HL-60/S4 (cell line): ENCODE data around the gene DIAPH1.

Experiments used
- in situ Hi-C: fragments of 300-500 bp; cut with MboI; formaldehyde crosslinking; loops from 2 replicates; pipeline ENCODE4 v1.14.3; 2022; ENCODE audit warnings: low sequenced_read_pairs

DIAPH1 gene

DNA sequence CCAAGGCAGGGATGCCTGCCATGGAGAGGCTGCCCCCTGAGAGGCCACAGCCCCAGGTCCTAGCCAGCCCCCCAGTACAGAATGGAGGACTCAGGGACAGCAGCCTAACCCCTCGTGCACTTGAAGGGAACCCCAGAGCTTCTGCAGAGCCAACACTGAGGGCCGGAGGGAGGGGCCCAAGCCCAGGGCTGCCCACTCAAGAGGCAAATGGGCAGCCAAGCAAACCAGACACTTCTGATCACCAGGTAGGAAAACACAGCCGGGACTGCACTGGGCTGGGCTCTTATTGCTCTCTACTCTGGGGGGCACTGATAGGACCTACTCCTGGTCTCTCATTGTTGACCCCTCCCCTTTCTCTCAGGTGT, 21.2 kb upstream of the DIAPH1 start:
- in situ Hi-C loops = no loop called here

DNA sequence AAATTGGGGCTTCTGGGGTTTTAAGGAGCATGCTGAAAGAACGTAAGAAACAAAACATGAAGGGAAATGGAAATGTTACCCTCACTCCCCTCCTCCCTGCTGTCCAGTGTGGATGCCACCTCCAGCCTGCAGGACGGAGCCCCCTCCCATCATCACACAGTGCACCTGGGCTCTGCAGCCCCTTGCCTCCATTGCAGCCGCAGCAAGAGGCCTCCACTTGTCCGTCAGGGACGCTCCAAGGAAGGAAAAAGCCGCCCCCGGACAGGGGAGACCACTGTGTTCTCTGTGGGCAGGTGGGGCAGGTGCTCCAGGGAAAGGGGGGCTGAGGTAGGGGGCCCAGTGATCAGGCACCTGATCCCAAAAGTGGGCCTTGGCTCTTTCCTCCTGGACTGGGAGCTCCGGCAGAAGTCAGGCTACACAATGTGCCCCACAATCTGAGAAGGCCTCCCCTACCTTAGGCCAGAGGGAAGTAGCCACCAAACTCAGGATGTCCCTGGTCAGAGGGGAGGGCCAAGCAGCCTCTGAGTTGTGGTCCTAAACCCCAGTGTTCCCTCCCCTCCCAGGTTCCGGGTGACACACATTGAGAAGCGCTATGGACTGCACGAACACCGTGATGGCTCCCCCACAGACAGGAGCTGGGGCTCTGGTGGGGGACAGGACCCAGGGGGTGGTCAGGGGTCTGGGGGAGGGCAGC, 20.7 kb upstream of the DIAPH1 start:
- in situ Hi-C loops = no loop called here

DNA sequence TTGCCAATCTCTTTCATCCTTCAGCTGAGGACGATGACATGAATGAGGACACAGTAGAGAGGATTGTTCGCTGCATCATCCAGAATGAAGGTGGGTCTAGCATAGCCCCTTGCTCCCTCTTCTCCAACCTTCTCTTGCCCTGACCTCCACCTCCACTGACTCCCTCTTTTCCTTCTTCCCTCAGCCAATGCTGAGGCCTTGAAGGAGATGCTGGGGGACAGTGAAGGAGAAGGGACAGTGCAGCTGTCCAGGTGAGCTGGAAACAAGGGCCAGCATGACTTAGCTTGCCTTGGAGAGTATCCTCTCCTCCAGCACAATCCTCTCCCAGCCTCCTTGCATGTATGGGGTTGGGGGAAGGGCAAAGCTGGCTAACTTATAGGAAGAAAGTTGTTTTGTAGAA, 20.0 kb upstream of the DIAPH1 start:
- in situ Hi-C loops = no loop called here

DNA sequence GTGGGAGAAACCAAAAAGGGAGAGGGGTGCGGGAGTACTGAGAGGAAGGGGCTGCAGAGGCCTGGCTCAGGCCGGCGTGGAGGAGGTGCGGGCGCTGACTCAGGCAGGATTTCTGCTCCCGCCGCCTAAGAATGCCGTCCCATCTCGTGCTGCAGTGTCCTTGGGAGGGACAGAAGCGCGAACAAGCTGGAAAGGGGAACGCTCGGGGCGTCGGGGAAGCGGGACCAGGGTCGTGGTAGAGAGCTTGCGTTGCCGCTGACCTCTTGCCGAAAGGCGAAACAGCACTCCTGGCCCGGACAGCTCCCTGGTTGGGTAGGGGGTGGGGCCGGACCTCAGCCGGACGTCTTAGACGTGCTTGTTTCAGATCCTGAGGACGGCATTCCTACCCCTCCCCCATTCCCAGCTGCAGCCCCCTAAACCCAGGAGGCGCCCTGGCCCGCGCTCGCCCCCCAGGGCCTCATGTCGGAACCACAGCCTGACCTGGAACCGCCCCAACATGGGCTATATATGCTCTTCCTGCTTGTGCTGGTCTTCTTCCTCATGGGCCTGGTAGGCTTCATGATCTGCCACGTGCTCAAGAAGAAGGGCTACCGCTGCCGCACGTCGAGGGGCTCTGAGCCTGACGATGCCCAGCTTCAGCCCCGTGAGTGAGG, 19.1 kb upstream of the DIAPH1 start:
- in situ Hi-C loops = no loop called here

DNA sequence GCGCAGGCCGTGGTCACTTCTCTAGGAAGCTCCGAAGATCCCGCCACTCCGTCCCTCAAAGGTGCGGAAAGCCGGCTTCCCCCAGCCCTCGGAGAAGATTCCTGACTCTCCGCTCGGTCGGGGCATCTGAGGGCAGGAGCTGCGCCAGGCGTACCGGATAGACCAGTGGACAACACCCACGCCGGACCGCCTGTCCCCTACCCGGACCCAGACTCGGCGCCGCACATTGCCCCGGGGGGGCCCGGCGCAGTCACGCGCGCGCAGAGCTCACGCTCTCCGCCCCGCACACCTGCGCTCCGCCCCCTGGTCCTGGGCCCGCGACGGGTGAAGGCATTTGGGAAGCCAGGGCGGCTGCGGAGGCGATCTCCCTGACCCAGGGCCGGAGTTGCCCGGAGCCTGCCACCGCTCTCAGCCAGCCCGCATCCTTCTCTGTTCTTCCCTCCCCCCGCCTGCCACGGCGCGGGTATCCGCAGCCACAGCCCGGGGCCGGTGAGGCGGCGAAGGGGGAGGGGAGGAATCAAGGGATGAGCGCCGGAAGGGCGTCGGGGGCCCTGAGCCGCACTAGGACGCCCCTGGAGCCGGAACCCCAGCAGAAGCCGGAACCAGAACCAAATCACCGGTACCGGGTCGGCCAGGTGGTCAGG, 18.4 kb upstream of the DIAPH1 start:
- in situ Hi-C loops = no loop called here

DNA sequence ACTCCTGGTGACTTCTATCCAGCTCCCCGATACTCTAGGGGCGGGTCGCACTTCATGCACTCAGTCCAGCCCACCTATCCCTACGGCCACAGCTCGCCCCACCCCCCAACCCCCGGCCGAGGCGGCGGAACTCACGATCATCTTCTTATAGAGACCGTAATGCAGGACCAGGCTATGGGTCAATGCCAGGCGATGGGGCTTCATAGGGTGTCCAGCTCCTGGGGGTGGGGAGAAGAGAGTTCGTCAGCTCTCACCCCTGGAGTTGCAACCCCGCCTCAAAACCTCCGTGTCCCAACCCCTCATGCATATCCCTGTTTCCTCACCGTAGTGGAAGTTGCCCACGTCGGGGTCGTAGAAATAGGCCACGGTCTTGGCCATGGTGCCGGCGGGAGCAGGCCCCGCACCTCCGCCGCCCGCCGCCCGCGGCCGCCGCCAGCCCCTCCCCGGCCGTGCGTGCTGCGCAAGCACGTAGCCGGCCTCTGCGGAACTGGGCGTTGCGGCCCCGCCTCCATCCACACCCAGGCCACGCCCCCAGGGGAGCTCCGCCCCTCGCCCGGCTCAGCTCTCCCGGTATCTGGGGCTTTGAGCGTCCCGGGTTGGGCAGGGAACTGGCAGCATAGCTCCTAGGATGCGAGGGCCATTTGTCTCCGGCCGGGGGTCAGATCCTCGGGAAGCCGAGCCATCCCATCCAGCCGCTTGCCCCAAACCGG, 17.8 kb upstream of the DIAPH1 start, which contains the start of the genes HDAC3 and RELL2:
Gene HDAC3 (minus strand): TSS at position 437 of the 710 bp plus-strand sequence. CDS start 59 bp downstream, at position 378.
Gene RELL2 (plus strand): TSS at position 585 of the 710 bp plus-strand sequence. CDS start 1,229 bp downstream, outside the sequence.
- in situ Hi-C loops = no loop called here

DNA sequence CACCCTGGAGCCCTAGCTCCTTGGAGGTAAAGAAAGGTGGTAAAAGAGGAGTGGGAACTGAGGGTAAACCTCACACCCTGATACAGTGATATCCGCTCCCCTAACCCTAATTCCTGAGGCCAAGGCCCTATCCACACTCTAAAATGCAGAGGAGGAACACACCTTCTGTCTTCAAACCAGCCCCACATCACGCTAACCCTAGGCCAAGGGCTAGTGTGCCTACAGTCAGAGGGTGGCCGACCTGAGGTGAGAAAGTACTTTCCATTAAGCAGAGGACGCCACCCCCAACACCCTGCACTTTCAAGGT, 17.3 kb upstream of the DIAPH1 start:
- in situ Hi-C loops = no loop called here

DNA sequence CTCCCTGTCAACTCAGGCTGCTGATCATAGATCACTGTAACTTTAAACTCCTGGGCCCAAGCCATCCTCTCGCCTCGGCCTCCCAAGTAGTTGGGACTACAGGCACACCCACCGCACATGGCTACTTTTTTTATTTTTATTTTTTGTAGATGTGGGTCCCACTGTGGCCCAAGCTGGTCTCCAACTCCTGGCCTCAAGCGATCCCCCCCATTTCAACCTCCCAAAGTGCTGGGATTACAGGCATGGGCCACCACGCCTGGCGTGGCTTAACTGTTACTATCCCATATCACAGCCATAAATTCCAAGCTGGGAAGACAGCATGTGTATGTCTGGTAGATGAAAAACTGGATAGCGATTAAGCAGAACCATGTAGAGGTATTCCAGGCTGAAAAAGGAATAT, 16.8 kb upstream of the DIAPH1 start:
- in situ Hi-C loops = no loop called here

DNA sequence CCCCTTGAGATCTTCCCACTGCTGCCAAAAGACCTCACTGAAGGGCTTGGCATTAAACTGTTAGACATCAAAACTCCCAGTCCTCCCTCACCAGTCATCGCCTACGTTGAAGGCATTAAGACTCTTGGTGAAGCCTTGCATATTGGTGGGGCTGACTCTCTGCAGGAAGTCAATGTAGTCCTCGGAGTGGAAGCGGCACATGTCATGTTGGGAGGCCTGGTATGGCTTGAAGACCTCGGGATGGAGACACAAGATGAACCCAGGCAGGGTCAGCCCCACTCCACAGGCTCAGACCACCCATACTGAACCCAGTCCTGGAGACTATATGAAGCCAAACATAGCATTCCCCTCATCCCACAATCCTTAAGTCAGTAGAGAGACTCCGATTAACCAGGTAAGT, 15.9 kb upstream of the DIAPH1 start:
- in situ Hi-C loops = no loop called here

DNA sequence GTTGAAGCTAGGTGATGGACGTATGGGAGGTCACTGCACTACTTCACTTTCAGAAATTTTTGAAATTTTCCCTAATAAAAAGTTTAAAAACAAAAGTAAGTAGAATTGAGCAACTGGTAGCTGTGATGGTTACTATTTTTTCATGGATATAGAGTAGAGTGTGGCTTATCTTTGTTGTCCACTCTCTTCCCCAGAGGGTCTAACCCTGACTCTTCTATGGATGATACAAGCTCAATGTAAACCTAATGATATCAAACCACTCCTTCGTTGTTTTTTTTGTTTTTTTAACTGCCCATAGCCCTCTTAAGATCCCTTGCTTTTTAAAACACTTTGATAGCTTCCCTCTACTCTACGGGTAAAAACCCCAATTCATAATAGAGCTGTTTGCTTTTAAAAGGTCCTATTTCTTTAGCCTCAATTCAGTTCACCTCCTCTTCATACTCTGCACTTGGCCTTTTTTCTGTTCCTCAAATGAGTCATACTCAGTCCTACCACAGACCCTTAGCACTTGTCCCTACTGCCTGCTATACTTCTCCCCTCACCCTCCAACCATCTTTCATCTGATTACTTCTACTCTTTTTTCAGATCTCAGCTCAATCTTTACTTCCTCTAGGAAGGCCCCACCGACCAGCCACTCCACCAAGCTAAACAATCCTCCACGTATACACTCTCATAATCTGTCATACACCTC, 15.2 kb upstream of the DIAPH1 start:
- in situ Hi-C loops = no loop called here

DNA sequence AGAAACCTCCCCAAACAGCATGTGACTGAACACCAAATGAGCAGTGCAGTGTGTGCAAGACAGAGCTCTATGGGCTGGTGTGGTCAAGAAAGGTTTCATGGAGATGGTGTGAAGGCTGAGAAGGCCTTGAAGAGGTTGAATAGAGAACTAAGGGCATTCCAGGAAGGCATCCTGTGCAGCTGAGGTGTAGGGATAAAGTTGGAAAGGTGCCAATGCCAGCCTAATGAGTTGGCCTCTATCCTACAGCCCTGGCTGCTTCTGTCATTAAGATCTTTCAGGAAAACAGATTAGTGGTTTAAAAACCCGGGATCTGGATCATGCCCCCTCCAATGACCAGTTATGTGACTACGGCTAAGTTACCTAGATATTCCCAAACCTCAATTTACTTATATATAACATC, 13.8 kb upstream of the DIAPH1 start:
- in situ Hi-C loops = no loop called here

DNA sequence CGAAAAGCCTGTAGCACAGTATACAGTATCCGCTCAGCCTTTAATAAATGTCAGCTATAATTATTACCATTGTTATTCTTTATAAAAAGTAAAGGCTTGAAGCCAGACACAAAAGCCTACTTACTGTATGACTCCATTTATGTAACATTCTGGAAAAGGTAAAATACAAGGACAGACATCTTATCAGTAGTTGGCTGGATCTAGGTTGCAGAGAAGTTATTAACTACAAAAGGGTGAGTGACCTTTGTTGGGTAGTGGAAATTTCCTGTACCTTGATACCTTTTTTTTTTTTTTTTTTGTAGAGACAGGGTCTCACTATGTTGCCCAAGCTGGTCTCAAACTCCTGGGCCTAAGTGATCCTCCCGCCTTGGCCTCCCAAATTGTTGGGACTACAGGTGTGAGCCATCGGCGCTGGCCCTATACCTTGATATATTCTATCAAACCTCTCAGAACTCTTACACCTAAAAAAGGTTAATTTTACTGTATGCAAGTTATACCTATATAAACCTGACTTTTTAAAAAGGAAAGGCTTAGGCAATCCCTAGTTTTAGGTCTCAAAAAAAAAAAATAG, 11.9 kb upstream of the DIAPH1 start:
- in situ Hi-C loops = no loop called here

DNA sequence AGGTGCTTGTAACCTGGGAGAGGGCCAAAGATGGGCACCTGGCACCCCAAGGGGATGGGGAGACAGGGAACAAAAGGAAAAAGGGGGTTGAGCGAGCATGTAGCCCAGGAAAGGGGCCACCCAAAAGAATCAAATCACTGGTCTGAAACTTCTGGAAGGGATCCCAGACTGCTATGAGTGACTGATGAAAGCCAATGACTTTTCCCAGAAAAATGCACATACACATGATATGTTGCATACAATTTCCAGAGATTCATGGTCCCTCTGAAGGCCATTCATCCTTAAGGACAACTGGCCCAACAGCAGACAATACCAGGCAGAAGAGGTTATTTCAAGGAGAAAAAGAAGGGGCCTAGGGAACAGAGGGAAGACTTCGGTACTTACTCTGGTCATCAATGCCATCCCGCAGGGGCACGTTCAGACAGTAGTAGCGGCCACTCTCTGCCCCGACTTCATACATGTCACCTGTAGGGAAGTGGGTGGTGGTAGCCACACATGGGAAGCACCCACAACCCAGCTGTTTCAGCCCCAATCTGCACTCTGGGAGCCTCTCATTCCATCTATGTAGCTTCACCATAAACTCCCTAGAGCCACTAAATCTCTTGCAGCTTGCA, 9.5 kb upstream of the DIAPH1 start:
- in situ Hi-C loops = loop anchor here (5.0 kb wide), 1 partner anchor 41 kb away; no protein-coding TSS in a partner anchor

DNA sequence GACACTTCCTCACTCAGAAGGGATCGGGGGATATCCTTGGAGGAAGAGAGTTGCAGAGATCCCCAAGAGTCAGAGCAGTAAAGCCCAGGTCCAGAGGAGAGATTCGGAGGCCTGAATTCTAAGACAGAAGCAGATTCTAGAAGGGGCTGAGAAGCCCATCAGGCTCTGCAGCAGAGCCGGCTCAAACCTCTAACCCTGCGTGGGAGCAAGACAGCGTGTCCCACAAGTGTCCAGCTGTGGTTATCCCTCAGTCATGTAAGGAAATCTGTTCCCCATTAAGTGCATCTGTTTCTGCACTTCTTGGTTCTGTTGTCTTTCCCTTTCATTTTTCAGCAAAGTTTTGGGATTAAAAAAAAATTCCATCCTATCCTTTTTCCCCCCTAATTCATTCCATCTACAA, 4.8 kb upstream of the DIAPH1 start:
- in situ Hi-C loops = loop anchor here (25.0 kb wide), 2 partner anchors 936 to 1061 kb away; partner anchors contain the start of genes APBB3, HARS1, HARS2 and SLC35A4

DNA sequence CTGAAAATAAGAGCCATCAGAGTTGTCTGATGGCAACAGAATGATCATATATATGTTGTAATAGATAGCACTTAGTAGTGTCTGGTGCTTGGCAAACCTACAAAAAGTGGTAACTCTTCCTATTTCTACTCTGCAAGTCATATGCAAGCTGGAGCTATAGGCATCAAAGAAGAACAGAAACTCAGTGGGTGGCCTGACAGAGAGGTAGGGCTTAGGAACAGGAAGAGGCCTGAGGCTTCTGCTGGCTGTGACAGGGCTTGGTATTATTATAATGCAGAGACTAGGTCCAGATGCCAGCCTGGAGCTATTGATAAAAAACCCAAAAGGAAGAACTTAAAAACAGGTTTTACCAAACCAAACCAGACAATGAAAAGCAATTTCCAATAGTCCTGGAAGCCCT, 4.4 kb upstream of the DIAPH1 start:
- in situ Hi-C loops = loop anchor here (25.0 kb wide), 2 partner anchors 936 to 1061 kb away; partner anchors contain the start of genes APBB3, HARS1, HARS2 and SLC35A4

DNA sequence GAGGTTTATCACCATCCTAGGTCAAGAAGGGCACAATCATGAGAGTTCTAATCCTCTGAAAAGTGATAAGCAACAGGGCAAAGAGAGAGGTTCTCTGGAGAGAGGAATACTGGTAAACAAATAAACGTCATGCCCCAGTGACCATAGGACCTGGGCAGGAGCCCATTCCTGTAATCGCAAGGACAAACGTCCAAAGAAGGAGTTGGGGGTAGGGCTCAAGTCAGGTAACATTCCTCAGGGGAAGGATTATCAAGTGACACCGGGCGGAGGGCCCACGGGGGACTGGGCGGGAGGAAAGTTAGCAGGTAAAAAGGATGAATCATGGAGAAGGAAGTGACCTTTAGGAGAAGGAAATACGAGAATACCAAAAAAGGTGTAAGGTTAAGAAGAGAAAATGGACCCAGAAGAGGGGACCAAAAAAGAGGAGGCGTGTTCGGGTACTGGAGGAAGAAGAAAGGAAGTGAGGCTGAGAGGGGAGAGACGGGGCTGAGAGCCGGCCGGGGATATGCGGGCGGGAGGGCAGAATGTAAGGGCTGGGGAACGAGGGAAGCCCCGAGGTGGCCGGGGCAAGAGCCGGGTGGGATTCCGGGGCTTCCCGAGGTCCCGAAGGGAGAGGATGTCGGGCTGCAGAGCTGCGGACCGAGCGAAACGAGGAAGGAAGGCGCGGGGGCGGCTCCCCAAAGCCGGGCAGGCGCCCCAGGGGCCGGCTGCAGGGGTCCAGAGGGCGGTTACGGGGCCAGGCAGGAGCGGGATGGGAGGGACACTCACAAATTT, 583 bp downstream of the DIAPH1 start:
- in situ Hi-C loops = loop anchor here (25.0 kb wide), 2 partner anchors 931 to 1056 kb away; partner anchors contain the start of genes APBB3, HARS1, HARS2 and SLC35A4

DNA sequence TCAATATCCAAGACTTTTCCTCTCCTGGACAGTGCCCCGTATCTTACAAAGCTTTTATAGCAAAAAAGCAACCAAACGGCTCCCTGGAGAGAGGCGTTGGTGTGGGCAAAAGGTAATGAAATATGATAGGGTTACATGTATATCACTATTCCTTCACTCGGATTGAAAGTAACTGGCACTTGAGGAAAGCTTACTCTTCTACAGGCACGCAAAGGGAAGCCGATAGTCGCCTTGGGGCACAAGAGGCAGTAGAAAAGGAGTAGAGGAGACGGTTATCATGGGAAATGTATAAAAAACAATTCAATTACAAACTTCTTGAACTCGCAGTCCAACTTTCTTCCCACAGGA, 1.1 kb downstream of the DIAPH1 start:
- in situ Hi-C loops = loop anchor here (25.0 kb wide), 2 partner anchors 930 to 1055 kb away; partner anchors contain the start of genes APBB3, HARS1, HARS2 and SLC35A4

DNA sequence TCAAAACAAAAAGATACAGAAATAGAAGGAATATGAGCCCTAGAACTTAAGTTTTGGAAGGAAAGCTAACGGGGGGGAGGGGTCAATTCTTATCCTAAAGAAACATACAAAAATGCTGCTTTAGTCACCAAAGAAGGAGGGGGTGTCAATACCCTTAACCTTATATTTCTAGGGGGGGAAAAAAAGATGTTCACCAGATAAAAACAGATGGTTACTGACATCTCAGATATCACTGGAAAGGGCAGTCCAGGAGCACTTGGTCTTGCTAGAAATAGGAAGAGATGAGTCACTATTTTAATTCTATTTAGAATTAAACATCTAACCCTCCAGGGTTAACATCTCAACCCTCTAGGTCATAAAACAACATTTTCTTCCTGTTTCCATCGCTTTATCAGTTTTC, 1.7 kb downstream of the DIAPH1 start:
- in situ Hi-C loops = loop anchor here (25.0 kb wide), 2 partner anchors 930 to 1055 kb away; partner anchors contain the start of genes APBB3, HARS1, HARS2 and SLC35A4
